HG03521 (cell line): ENCODE measurements around the gene GUCD1.

Experiments used
- ATAC-seq: cut with Tn5 transposase; IDR thresholded peaks from one replicate; pipeline ENCODE4 v1.9.1; 2021; ENCODE audit warnings: mild to moderate bottlenecking, moderate library complexity; ENCODE audit not compliant: unreplicated experiment

GUCD1 gene

GRCh38 chr22:24590596-24591173, 35.7 kb upstream of the GUCD1 start:
- ATAC-seq: no peak

- ATAC-seq: no peak
Measured at GRCh38 chr22:24589518-24590030, 34.6 kb upstream of the GUCD1 start.

GRCh38 chr22:24588757-24589481, 34.0 kb upstream of the GUCD1 start:
- no peak for ATAC-seq

- no peak for ATAC-seq
Measured at GRCh38 chr22:24588381-24588756, 33.4 kb upstream of the GUCD1 start.

GRCh38 chr22:24587948-24588347, 33.0 kb upstream of the GUCD1 start:
- ATAC-seq: no peak

GRCh38 chr22:24587251-24587650, 32.3 kb upstream of the GUCD1 start:
- no peak for ATAC-seq

GRCh38 chr22:24585927-24586546, 31.1 kb upstream of the GUCD1 start:
- no peak for ATAC-seq

- ATAC-seq: no peak
Measured at GRCh38 chr22:24585461-24585860, 30.5 kb upstream of the GUCD1 start.

- ATAC-seq: no peak
Measured at GRCh38 chr22:24584871-24585411, 30.0 kb upstream of the GUCD1 start.

GRCh38 chr22:24584166-24584790, 29.3 kb upstream of the GUCD1 start:
- ATAC-seq: no peak

GRCh38 chr22:24583221-24584165, 28.6 kb upstream of the GUCD1 start:
- no peak for ATAC-seq

- no peak for ATAC-seq
Measured at GRCh38 chr22:24582056-24582814, 27.3 kb upstream of the GUCD1 start.

GRCh38 chr22:24580276-24580675, 25.3 kb upstream of the GUCD1 start:
- no peak for ATAC-seq

GRCh38 chr22:24579258-24579601, 24.3 kb upstream of the GUCD1 start:
- no peak for ATAC-seq

- ATAC-seq: no peak
Measured at GRCh38 chr22:24578355-24579257, 23.7 kb upstream of the GUCD1 start.

- ATAC-seq: no peak
Measured at GRCh38 chr22:24576778-24577177, 21.8 kb upstream of the GUCD1 start.

GRCh38 chr22:24571266-24571665, 16.3 kb upstream of the GUCD1 start:
- ATAC-seq: no peak

- ATAC-seq: no peak
Measured at GRCh38 chr22:24567668-24568067, 12.7 kb upstream of the GUCD1 start.
